NOMO-1 (cell line): ENCODE data around the gene CRAMP1.

ENCODE experiments used
- DNase-seq, 2 experiments: peaks; one replicate each; lab custom pipeline; 2025; ENCODE audit not compliant: unreplicated experiment in 2 of 2; lab: John Stamatoyannopoulos, UW

The CRAMP1 gene, protein sequence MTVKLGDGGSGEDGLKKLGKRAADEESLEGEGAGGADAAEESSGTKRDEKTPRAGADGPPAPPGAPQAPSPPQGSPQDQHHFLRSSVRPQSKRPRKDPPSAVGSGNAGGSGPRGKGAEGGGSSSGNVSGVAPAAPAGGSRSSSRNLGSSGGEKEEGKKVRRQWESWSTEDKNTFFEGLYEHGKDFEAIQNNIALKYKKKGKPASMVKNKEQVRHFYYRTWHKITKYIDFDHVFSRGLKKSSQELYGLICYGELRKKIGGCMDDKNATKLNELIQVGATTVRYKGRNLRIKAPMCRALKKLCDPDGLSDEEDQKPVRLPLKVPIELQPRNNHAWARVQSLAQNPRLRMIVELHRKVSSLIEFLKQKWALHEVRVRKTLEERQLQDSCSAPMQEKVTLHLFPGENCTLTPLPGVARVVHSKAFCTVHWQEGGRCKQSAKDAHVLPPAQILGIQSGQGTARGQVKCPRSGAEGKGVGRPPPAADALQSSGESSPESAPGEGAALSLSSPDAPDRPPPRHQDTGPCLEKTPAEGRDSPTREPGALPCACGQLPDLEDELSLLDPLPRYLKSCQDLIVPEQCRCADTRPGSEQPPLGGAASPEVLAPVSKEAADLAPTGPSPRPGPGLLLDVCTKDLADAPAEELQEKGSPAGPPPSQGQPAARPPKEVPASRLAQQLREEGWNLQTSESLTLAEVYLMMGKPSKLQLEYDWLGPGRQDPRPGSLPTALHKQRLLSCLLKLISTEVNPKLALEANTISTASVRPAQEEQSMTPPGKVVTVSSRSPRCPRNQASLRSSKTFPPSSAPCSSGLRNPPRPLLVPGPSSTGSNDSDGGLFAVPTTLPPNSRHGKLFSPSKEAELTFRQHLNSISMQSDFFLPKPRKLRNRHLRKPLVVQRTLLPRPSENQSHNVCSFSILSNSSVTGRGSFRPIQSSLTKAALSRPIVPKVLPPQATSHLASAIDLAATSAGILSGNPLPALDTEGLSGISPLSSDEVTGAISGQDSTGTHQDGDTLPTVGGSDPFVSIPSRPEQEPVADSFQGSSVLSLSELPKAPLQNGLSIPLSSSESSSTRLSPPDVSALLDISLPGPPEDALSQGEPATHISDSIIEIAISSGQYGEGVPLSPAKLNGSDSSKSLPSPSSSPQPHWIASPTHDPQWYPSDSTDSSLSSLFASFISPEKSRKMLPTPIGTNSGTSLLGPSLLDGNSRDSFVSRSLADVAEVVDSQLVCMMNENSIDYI (N-terminal part only)

DNA sequence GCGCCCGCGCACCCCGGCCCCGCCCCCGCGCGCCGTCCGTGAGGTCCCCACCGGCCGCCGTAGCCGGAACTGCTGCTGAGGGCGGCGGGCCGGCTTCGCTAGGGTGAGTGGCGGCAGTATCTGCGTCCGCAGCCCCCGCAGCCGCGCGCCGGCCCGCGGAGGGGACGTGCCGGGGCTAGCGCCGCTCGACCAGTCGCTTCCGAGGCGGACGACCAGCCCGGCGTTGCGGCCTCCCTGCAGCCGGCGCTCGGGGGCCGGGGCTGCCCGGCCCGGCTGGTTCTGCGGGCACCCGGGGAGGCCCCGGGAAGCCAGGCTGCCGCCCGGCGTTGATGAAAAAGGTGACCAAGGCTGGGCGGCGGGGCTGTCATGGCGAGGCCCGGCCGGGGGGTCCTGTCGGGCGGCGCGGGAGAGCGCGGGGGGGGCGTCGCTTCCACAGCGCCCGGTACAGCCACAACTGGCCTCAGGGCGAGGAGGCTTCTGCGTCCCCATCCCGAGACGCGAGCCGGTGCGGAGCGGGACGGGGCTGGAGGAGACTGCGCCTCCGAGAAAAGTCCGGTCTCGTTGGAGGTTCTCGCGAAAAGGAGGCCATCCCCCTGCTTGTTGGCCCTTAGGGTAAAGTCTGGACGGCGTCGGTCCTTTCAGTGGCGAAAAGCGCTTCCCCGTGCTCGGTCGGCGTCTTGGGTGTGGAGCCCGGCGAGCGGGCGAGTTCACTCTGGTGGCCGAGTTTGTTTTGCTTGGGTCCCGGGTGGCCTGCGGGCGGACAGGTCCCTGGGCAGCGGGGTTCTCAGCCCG is at the start of gene CRAMP1:
CRAMP1 (plus strand) TSS at position 41 of the 792 bp plus-strand sequence. CDS start 2,280 bp downstream, outside the sequence.
- DNase-seq = peak in 1 of 2 experiments; percentile 13

DNA sequence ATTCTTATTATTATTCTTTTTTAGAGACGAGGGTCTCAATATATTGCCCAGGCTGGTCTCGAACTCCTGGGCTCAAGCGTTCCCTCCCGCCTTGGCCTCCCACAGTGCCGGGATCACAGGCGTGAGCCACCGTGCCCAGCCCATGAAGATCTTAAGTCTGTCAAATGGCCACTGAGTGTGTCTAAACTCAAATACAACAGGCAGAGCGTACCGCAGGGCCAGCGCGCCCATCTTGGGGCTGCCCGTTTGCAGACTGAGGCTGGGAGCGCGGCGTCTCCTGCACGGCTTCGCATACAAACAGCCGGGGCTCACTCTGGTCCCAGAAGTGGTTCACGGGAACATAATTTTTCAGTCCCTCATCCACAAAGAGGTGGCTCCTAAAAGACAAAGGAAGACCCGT is 48.4 kb upstream of the CRAMP1 start:
- no peak for DNase-seq

DNA sequence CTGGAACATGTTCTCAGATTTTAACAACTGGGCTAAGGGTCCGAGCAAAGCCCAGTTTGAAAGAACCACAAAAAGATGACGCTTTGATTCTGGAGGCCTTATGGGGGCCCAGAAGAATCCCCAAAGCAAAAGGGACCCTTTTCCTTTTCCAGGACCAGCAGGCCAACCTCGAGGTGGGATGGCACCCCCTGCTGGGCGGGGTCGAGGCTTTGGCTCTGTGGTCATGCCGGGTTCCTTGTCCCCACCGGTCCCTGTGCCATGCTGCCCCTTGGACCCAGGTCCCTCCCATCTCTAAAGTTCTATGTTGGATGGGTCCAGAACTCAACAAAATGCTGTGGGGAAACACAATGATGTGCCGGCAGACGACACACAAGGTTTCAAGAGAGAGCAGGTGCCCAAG is 47.8 kb upstream of the CRAMP1 start:
- no peak for DNase-seq

DNA sequence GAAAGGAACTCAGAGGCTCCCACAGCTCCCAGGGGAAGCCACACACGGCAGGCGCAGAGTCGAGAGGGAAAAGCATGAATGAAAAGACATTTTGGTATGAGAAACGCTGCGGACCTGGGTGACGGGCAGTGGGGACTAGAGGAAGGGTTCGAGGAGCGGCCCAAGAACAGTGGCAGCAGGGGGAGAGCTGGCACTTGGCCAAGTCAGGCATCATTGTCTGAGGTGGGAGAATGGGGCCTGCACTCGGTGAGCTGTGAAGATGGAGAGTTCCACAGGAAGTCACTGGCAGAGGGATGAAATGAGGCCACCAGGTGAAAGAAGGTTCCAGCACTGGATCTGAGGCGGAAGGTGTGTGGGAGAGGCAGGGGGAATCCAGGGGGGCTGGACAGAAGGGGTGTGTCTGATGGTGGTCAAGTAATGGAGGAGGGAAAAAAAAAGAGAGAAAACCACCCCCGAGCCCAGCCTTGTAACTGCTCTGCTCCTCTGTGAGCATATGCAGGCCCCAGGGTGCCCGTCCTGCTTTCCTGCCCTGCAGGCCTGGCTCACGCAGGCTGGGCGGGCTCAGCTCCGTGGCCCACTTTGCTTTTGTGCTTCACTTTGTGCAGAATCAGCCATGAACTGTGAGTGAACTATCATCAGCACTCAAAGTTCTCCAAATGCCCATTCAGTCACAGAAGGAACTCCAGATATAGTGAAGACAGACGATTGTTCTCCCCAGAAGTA is 46.9 kb upstream of the CRAMP1 start:
- DNase-seq = no peak

DNA sequence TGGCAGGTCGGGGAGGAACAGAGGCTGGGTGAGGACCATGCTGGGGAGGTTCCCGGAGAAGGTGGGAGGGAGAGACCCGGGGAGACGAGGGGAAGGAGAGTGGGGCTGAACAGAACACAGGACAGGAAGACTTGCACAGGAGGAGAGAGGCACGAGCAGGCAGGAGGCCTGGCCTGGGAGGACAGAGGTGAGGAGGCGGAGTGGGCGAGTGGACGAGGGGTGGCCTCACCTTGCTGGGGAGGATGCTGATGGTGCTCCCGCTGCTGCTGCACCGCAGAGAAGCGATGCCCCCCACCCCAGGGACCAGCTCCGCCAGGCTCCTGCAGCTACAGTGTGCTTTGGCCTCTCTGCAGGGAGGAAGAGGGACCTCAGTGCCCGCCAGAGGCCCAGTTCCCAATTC is 44.2 kb upstream of the CRAMP1 start:
- no peak for DNase-seq

DNA sequence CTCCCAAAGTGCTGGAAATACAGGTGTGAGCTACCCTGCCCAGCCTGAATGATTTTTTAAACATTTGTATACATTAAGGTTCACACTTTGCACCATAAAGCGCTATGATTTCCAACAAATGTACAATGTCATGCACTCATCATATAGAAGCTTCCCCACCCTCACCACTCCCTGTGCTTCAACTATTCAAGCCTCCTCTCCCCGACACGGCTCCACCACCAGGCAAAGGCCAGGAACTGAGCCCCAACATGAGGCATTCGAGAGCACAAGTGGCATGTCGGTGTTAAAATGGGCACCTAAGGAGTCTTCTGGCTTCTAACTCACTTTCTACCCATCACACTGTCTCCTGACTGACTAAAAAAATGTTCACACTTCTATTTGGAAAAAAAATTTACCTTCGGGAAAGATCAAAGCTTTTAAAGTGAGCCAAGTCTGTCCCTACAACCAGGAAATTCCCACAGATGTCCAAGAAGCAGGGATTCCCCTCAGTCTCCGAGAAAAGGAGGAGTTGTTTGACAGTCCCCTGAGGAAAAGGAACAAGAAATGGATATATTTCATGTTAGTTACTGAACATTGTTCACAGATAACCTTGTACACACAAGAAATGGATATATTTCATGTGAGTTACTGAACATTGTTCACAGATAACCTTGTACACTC is 41.0 kb upstream of the CRAMP1 start:
- no peak for DNase-seq

DNA sequence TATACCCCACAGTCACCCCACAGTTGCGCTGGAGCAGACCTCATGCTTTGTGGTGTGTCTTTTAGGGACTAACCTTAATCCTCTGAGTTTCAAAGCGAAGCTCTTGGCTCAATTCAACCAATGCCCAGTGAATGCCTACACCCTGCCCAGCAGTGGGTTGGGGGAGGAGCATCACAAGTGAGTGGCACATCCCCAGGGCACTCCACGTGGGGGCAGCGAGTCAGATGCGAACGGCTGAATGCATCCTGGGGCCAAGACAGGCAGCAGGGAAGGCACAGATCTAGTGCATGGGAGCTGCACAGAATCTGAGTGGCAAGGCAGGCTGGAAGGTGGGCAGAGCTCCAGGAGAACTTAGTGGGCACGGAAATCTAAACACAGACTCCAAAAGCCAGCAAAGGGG is 39.5 kb upstream of the CRAMP1 start:
- DNase-seq = no peak

DNA sequence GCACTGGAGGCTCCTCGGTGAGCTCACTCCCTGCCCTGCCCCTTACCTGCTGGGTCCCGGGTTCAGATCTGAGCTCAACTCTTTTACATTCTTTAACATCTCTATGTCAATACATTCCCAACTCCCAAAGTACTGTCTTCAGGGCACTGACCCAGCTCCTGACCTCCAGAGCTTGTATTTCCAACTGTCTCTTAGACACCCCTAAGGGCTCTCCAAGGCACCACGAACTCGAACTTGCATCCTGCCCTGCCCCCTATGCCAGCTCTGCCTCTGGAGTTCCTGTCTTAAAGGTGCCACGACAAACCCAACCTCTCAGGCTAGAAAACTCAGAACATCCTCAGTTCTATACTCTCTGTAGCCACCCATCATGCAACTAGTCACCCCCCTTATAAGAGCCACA is 38.9 kb upstream of the CRAMP1 start:
- no peak for DNase-seq

DNA sequence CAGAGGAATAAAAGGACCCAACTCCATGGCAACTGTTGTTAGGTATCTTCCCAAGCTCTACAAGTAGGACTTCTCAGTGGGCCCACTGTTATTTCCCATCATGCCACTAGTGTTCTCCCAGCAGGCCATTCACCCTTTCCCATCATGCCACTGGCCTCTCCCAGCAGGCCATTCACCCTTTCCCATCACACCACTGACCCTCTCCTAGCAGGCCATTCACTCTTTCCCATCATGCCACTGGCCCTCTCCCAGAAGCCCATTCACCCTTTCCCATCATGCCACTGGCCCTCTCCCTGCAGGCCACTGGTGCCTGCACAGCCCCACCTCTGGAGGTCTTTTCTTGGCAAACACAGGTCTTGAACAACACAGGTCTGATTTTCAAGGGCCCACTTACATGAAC is 36.6 kb upstream of the CRAMP1 start:
- DNase-seq = no peak

DNA sequence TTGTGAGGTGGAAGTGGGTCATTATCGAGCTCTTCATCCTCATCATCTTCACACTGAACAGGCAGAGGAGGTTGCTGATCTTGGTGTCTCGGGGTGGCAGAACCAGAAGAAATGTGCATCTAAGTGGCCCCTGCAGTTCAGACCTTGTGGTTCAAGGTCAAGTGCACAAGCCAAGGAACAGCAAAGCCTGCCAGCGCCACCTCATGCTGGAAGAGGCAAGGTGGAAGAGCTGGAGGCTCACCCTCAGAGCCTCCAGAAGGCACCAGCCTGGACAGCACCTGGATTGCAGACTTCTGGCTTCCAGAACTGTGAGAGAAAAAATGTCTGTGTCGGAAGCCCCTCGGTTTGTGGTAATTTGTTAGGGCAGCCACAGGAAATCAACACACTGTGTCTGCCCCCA is 32.9 kb upstream of the CRAMP1 start:
- no peak for DNase-seq

DNA sequence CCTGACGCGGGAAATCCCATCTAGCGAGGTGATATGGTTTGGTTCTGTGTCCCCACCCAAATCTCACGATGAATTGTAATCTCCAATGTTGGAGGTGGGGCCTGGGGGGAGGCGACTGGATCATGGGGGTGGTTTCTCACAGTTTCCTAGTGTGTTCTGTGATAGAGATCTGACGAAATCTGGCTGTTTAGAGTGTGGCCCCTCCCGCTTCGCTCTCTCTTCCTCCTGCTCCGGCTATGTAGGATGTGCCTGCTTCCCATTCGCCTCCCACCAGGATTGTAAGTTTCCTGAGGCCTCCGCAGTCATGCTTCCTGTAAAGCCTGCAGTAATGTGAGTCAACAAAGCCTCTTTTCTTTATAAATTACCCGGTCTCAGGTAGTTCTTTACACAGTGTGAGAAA is 31.9 kb upstream of the CRAMP1 start:
- DNase-seq = no peak

DNA sequence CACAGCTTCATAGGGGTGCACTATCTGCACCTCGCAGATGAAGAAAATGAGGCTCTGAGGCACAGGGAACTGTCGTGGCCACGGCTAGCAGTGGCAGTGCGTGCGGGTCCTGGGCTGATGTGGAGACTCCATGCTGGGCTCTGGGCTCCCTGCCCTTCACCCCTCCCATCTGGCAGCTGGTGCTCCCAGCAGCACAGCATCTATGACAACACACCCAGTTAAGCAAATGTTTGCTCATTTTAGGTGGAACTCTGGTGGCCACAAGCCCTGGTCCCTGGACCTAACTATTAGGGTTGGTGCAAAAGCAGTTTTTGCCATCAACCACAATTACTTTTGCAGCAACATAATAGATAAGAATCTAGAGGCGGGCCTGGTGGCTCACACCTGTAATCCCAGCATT is 31.2 kb upstream of the CRAMP1 start:
- DNase-seq = no peak

DNA sequence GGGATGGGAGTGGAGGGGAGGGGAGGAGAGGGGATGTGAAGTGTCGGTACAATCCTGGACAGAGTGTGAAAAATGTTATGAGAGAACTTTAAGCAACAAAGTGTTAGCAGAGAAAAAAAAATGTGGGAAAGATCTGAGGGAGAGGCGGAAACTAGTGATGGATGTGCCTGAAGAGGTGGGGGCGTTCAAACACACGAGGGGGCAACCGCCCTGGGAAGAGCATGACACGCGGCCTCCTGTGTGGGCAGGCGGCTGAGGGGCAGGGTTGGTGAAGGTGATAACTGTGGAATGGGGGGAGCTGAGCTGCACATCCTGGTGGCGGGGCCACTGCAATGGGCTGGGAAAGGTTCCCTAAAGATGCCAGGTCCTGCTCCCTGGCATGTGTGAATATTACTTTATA is 30.4 kb upstream of the CRAMP1 start:
- DNase-seq = no peak

DNA sequence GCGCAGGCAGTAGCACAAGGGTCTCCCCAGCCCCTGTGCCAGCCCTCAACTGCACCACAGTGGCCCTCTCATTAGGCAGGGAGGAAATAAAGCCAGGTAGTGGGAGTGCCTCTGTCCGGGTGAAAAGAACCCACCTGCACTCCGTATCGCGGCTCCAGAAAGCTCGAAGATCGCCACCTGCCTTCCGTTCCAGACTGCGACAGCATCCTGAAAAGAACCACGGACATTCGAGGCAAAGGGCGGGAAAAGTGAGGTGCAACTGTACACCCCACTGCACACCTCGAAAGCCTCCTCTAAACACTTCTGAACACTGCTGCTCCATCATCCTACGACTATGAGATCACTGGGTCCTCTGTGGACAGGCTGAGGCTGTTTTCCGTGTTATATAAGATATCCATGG is 29.0 kb upstream of the CRAMP1 start:
- DNase-seq = no peak

DNA sequence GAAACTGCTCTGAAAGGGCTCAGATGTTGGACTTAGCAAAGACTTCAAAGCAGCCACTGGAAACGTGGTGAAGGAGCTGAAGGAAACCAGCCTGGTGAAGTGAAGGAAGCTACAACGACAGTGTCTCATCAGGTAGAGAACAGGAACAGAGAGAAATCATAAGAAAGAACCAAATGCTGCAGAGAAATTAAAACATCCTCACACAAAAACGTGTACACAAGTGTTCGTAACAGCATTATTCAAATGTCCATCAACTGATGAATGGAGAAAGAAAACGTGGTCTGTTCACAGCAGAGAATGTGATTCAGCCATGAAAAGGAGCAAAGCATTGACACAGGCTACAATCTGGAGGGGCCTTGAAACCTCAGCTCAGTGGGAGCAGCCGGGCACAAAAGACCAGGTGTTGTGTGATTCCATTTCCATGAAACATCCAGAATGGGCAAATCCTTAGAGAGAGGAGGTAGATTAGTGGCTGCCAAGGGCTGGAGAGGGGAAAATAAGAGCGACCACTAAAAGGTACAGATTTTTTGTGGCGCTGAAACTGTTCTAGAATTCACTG is 27.2 kb upstream of the CRAMP1 start:
- DNase-seq = no peak

DNA sequence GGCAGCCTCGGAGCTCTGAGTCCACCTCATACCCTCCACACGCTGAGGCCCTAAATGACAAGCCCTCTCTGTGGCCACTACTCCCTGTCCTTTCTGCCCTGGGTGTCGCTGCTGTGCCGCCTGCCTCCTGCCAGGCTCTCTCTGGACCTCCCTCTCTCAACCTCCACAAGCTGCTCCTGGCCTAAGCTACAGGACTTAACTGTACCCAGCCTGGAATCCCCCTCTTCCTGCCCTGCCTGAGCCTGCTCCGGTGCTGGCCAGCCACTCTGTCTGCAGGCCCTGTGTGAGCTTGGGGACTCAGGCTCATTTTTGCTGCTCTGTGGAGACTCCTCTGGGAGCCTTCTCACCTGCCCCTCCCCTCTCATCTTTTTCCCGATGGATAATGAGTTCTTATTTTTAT is 21.8 kb upstream of the CRAMP1 start:
- DNase-seq = no peak

DNA sequence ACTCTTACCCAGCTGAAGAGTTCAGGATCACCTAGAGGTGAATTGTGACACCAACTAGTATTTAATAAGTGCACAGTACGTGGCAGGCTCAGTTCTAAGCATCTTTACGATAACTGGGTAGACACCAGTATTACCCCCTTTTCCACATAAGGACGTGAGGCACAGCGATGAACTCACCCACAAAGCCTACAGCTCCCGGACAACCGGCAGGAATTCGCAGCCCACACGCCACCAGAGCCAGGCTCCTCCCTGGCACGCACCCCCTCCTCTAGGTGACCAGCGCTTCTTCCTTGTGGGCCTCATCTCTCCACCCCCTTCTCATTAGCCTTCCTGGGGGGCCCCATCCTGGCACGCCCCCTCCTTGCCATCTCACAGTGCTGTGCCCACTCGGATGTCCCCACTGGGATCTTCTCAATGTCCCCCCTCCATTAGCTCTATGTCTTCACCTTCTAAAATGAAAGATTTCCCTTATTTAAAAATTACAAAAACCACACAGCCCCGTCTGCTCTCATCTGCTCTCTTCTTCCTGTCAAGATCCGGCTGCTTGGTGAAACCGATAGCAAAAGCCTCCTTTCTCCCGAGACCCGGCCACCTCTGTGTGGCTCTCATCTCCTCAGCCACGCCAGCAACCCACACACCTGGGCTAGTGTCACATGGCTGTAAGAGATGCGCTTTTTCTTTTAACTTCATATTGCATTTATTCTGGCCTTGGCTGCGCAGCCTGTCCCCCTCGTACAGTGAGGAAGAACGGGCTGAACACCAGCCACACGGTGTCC is 21.0 kb upstream of the CRAMP1 start:
- DNase-seq = no peak

DNA sequence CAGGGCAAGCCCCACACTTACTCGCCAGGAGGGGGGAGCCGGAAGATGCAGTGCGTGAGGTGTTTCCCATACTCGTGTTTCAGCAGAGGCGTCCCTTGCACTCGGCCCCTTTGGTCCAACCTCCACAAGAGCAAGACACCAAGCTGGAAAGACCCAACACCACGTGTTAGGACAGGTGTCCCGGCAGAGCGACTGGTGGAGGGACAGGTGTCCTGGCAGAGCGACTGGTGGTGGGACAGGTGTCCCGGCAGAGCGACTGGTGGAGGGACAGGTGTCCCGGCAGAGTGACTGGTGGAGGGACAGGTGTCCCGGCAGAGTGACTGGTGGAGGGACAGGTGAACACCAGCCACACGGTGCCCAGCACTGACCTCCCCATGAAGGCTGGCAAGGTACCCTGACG is 19.7 kb upstream of the CRAMP1 start:
- no peak for DNase-seq
